ENCODE results near the gene ALKBH5. TPM values are rescaled to one million over a fixed set of nuclear protein-coding genes. Genes with fewer than 3 reads are reported as not detected.

ALKBH5 gene
- total RNA-seq, 3 donors from 2014 or later (not counting 1 experiment from before 2014, with no cell fraction given): 95.6 to 114 (median 96.7) TPM

DNA sequence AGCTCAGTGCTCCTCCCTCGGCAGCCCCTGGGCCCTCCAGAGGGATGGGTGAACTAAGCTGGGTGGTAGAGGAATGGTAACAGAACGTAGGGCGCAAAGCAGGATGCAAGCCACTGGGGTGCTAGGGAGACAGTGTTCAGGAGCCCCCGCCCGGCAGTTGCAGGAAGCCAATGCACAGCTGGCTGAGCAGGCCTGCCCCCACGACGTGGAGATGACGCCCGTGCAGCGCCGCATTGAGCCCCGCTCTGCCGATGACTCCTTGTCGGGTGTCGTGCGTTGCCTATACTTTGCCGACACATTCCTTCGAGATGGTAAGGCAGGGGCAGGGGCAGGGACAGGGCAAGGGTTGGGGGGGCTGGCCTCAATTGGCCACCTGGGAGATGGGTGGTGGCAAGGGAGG, 54.7 kb downstream of the ALKBH5 start:
- Mint-ChIP-seq H3K27ac (no peak overlapping the region), H3K4me3 (no peak overlapping the region), H3K27me3 (ENCODE audit: low read depth in 2 of 2) (no peaks in the 10 kb centered on the region), H3K4me1 (no peaks in the 10 kb centered on the region), H3K9me3 (no peaks in the 10 kb centered on the region), H3K36me3 (no peaks in the 10 kb centered on the region)
- WGBS (ENCODE audit: insufficient coverage): 94% methylated on average over 18 of the region's 18 CpGs
- ATAC-seq (no peak), DNase-seq (no peak)
- no peaks in the 10 kb centered on the region for H3K27me3 ChIP-seq (ENCODE audit: control insufficient read depth, insufficient read depth, low read length)
- peaks cover 45% of the 10 kb centered on the region for H3K36me3 ChIP-seq (ENCODE audit: control insufficient read depth, insufficient read depth, low read length)
- intact Hi-C loops (cut with micrococcal nuclease): no loop called here
- H3K27ac ChIP-seq (ENCODE audit: low read length): no peak overlapping the region
- TF ChIP-seq, protein P1, sequence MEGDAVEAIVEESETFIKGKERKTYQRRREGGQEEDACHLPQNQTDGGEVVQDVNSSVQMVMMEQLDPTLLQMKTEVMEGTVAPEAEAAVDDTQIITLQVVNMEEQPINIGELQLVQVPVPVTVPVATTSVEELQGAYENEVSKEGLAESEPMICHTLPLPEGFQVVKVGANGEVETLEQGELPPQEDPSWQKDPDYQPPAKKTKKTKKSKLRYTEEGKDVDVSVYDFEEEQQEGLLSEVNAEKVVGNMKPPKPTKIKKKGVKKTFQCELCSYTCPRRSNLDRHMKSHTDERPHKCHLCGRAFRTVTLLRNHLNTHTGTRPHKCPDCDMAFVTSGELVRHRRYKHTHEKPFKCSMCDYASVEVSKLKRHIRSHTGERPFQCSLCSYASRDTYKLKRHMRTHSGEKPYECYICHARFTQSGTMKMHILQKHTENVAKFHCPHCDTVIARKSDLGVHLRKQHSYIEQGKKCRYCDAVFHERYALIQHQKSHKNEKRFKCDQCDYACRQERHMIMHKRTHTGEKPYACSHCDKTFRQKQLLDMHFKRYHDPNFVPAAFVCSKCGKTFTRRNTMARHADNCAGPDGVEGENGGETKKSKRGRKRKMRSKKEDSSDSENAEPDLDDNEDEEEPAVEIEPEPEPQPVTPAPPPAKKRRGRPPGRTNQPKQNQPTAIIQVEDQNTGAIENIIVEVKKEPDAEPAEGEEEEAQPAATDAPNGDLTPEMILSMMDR (IDR thresholded peaks at IDR 0.05): no peak
- H3K4me3 ChIP-seq (ENCODE audit: low read length): no peak overlapping the region
- H3K9me3 ChIP-seq (ENCODE audit: control insufficient read depth, insufficient read depth, low read length): no peaks in the 10 kb centered on the region
- H3K4me1 ChIP-seq (ENCODE audit: control insufficient read depth, insufficient read depth, low read length): no peaks in the 10 kb centered on the region

DNA sequence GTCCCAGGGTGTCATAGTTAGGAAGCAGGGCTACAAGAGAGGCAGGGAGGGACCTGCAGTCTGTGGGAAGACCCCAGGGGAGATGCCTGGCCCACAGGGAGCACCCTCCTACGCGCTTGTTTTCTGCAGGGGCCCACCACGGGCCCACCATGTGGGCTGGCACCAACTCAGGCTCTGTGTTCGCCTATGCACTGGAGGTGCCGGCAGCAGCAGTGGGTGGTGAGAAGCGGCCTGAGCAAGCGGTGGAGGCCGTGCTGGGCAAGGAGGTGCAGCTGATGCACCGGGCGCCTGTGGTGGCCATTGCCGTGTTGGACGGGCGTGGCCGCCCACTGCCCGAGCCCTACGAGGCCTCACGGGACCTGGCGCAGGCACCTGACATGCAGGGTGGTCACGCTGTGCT, 56.8 kb downstream of the ALKBH5 start:
- DNase-seq (no peak), ATAC-seq (no peak)
- Mint-ChIP-seq H3K36me3 (no peaks in the 10 kb centered on the region), H3K4me3 (no peak overlapping the region), H3K9me3 (no peaks in the 10 kb centered on the region), H3K4me1 (no peaks in the 10 kb centered on the region), H3K27ac (no peak overlapping the region), H3K27me3 (ENCODE audit: low read depth in 2 of 2) (no peaks in the 10 kb centered on the region)
- Histone ChIP-seq H3K4me1 (ENCODE audit: control insufficient read depth, insufficient read depth, low read length) (no peaks in the 10 kb centered on the region), H3K4me3 (ENCODE audit: low read length) (no peak overlapping the region), H3K36me3 (ENCODE audit: control insufficient read depth, insufficient read depth, low read length) (peaks cover 36% of the 10 kb centered on the region), H3K9me3 (ENCODE audit: control insufficient read depth, insufficient read depth, low read length) (no peaks in the 10 kb centered on the region), H3K27ac (ENCODE audit: low read length) (no peak overlapping the region), H3K27me3 (ENCODE audit: control insufficient read depth, insufficient read depth, low read length) (no peaks in the 10 kb centered on the region)
- TF ChIP-seq, protein P1 (IDR thresholded peaks at IDR 0.05): no peak
- 94% methylated on average over 19 of the region's 19 CpGs for WGBS (ENCODE audit: insufficient coverage)
- intact Hi-C loops (cut with micrococcal nuclease): no loop called here

DNA sequence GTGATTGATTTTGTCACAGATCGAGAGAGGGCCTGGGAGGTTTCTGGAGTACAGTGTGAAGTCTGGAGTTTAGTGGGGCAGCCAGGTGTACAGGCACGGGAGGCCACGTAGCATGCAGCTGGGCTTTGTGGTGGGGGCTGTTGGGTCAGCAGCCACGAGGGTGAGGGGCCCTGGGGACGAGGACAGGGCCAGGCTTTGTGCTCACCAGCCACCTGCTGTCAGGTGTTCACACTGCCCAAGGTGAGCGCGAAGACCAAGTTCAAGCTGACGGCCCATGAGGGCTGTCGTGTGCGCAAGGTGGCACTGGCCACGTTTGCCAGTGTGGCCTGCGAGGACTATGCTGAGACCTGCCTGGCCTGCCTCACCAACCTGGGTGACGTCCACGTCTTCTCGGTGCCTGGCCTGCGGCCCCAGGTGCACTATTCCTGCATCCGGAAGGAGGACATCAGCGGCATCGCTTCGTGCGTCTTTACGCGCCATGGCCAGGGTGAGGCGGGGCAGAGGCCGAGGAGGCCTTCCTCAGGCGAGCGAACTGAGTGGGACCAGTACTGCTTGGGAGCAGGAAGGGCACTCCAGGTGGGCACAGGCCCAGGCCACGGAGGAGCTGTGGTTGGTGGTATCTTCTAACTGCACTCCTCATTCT, 57.7 kb downstream of the ALKBH5 start:
- intact Hi-C loops (cut with micrococcal nuclease): no loop called here
- DNase-seq (no peak), ATAC-seq (no peak)
- H3K27me3 ChIP-seq (ENCODE audit: control insufficient read depth, insufficient read depth, low read length): no peaks in the 10 kb centered on the region
- Mint-ChIP-seq H3K9me3 (no peaks in the 10 kb centered on the region), H3K4me1 (no peaks in the 10 kb centered on the region), H3K27ac (no peak overlapping the region), H3K36me3 (no peaks in the 10 kb centered on the region), H3K4me3 (no peak overlapping the region), H3K27me3 (ENCODE audit: low read depth in 2 of 2) (no peaks in the 10 kb centered on the region)
- no peaks in the 10 kb centered on the region for H3K9me3 ChIP-seq (ENCODE audit: control insufficient read depth, insufficient read depth, low read length)
- WGBS (ENCODE audit: insufficient coverage): 92% methylated on average over 28 of the region's 28 CpGs
- peaks cover 38% of the 10 kb centered on the region for H3K36me3 ChIP-seq (ENCODE audit: control insufficient read depth, insufficient read depth, low read length)
- TF ChIP-seq, protein P1 (IDR thresholded peaks at IDR 0.05): no peak
- no peaks in the 10 kb centered on the region for H3K4me1 ChIP-seq (ENCODE audit: control insufficient read depth, insufficient read depth, low read length)
- no peak overlapping the region for H3K27ac ChIP-seq (ENCODE audit: low read length)
- H3K4me3 ChIP-seq (ENCODE audit: low read length): no peak overlapping the region
